HG02798 (cell line): ENCODE data around the gene LLGL1.

Source experiments
- ATAC-seq: cut with Tn5 transposase; IDR thresholded peaks from one replicate; pipeline ENCODE4 v1.9.1; 2021; ENCODE audit warnings: mild to moderate bottlenecking; ENCODE audit not compliant: unreplicated experiment, poor library complexity

The LLGL1 gene

DNA sequence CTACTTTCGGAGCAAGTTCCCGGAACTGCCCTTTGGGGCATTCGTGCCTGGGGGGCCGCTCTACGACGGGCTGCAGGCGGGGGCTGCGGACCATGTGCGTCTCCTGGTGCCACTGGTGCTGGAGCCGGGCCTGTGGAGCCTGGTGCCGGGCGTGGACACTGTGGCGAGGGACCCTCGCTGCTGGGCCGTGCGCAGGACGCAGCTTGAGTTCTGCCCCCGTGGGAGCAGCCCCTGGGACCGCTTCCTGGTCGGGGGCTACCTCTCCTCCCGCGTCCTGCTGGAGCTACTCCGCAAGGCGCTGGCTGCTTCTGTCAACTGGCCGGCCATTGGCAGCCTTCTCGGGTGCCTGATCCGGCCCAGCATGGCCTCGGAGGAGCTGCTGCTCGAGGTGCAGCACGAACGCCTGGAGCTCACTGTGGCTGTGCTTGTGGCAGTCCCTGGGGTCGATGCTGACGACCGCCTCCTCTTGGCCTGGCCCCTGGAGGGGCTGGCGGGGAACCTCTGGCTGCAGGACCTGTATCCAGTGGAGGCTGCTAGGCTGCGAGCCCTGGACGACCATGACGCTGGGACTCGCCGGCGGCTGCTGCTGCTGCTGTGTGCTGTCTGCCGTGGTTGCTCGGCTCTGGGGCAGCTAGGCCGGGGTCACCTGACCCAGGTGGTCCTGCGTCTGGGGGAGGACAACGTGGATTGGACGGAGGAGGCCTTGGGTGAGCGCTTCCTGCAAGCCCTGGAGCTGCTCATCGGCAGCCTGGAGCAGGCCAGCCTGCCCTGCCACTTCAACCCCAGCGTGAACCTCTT is 38.6 kb downstream of the LLGL1 start:
- no peak for ATAC-seq

DNA sequence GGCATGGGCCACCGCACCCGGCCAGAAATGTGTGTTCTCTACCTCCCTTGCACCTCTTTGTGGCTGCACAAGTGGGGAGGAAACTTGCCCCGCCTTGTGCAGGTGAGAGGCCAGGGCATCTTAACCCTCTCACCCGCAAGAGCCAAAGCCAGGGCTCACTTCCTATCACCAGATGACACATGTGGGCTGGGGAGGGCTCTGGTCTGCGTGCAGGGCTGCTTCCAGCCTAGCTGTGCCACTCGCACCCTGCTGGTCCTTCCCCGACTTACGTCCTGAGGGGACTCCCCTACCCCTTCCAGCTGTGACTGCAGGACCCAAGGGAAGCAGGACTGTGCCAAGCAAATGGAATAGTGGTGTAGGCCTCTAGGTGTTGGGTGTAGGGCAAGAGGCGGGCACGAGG is 41.9 kb downstream of the LLGL1 start:
- ATAC-seq = no peak

DNA sequence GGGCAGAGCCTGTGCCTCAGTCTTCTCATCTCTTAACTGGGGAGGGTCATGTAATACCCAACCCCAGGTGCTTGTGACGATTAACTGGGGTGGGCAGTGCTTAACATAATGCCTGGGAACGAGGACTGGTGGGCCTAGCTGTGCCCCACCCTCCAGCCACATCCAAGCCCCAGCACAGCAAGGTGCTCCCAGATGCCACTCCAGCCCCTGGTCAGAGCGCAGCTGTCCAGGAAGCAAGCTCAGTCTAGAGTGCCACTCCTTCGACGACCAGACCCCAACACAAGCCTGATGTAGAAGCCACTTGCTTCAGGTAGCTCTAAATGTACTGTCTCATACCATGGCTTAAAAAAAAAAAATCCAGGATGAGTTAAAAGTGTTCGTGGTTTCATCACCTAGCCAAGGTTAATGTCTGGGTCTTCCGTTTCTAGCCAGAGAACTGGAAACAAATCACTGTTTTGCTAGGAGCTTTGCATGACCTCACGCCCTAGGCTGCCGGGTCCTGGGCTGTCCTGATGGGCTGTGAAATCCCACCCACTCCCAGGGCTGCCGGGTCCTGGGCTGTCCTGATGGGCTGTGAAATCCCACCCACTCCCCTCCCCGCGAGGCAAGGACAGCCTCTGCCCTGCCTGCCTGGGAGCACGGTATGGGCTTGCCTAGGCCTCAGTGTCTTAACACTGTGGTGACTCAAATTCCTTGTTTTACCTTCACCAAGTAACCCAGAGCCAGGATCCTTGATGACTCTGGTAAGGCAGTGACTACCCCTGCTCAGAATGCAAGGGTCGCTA is 42.7 kb downstream of the LLGL1 start:
- no peak for ATAC-seq

DNA sequence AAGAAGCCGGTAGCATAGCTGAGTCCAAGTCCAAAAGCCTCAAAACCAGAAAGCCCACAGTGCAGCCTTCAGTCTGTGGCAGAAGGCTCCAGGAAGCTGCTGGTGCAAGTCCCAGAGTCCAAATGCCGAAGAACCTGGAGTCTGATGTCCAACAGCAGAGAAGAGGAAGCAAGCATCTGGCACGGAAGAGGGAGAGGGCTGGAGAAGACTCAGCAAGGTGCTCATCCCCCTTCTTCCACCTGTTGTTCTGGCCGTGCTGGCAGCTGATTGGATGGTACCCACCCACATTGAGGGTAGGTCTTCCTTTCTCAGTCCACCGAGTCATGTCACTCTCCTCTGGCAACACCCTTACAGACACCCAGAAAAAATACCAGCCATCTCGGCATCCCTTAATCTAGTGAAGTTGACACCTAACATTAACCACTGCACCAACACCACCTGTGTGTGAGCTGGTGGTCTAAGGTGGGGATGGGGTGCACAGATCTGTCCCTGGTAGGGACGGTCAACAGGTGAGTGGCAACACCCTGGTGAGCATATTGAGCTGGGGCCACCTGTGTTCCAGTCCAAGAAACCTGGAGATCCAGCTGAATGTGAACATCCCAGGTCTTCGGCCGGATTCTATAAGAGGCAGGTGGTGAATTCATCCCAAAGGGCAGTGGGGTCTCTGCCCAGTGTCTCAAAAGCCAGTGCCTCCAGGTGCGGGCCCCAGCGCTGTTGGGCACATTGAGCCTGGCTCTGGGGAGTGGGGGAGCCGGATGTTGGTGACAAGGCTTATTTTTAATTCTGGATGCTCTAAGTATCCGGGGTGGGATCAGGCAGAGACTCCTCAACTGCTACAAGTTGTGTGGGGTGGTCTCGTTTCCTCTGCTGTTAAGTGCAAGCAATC is 44.9 kb downstream of the LLGL1 start:
- no peak for ATAC-seq

DNA sequence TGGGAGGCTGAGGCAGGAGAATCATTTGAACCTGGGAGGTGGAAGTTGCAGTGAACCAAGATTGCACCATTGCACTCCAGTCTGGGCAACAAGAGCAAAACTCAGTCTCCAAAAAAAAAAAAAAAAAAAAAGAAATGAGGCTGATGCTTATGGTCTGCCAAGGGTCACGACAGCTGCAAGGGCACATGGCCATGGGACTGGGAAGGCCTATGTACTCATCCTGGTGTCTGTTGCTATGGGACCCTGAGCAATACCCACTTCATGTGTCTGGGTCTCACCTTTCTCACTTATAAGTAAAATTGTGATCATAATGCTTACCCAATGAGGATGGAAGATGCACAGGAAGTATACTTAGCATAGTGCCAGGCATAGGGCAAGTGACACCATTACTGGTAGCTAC is 51.6 kb downstream of the LLGL1 start:
- no peak for ATAC-seq

DNA sequence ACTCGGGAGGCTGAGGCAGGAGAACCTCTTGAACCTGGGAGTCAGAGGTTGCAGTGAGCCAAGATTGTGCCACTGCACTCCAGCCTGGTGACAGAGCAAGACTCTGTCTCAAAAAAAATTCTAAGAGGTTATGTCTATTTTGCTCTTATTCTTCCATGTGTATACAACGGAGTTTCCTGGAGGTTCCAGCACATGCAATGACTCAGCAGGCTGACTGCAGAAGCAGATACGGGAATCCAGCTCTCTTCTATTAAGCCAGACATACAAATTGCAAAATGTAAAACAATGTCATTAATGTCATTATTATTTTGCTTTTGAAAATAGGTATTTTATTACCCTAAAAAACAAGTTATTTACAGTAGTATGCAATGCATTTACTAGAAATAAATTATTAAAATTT is 53.4 kb downstream of the LLGL1 start:
- no peak for ATAC-seq

DNA sequence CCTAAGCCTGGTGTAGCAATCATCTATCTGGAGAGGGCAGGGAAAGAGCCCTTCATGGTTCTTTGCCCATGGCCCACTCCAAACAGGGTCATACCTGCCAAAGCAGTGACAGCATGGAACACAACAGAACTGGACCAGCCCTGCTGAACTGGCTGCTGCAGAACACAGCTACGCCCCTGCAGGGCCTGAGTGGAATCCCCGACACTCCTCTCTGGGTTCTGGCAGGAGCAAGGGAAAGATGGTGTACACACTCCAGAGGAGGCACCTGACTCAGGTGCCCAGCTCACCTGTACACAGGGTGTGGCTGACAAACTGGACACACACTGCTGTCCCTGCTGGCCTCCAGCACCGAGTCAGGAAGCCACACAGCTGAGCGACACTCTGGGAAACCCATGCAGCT is 54.8 kb downstream of the LLGL1 start:
- no peak for ATAC-seq

DNA sequence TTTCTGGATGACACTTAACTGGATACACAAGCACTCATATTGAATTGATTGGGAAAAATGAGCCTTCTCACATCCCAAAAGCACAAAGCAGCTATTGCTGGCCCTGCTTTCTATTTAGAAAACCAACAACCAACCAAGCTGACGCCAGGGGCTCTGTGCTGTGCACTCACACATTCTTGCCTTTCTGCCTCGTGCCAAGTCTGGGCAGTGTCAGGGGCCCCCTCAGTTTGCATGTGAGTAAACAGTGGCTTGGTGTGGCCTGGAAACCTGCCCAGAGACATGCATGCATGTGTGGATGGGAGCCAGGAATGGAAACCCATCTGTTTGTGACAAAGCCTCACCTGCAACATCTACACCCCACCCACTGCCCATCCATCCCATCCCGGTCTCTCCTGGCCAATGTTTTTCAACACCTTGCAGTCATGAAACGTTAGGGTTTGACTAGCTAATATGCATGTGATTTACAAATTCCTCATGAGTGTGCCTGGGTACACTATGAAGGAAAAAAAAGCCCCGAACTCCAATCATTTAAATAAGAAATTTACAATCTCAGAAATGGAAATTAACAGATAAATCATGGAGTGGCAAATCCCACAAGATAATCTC is 55.4 kb downstream of the LLGL1 start:
- no peak for ATAC-seq

DNA sequence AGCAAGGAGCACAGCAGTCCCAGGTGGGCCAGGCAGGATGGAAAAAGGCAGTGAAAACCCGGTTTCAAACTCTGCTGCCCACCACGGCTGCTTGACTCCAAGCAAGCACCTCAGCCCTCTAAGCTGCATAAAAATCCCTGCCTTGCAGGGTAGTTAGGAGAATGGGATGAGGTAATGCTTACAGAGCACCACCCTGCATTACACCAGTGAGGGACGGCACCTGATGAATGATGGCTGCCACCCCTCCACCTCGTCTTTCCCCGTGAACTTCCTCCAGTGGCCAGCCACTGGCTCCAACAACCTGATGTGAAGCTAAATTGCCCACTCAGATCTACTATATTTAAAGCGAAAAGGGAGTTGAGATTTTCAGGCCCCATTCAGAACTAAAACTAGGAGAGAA is 56.4 kb downstream of the LLGL1 start:
- no peak for ATAC-seq

DNA sequence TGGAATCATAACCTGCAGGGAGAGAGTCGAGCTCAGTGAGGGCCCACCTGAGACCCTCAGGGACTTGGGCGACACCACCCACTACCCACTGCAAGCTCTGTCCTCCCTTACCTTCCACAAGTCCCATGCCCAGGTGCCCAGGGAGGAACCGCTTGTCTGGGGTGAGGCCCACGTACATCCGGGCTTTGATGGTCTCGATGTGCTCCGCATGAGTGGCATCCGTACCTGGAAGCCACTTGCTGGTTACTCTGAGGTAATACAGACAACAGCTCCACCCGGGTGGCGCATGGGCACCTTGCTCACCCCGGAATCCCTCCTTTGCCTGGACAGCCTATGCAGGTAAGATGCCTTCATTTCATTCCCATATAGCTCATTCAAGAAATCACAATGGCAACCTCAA is 59.9 kb downstream of the LLGL1 start:
- ATAC-seq = no peak

DNA sequence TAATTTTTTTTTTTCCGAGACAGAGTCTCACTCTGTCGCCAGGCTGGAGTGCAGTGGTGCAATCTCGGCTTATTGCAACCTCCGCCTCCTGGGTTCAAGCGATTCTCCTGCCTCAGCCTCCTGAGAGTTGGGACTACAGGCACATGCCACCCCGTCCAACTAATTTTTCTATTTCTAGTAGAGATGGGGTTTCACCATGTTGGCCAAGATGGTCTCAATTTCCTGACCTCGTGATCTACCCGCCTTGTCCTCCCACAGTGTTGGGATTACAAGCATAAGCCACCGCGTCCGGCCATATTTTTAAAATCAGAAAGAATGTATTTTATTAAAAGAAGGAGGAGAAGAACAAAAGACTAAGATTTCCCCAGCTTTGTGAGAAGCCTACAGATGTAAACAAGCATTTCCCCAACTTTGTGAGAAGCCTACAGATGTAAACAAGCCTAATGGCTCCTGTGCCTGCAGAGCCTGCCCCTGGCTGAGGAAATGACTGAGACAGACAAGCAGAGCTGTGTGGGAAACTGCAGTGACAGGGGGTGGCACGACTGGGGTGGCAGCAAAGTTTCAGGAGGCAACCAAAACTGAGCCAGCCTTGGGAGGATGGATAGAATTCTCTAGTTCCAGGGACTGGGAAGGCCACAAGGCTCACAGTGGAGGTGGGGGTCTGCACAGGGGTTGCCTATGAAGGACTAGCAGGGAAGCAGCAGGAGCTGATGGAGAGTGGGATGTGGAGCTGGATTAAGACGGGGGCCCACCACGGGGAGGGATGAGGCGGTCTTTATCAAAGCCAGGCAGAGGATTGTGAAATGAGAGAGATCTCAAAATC is 66.5 kb downstream of the LLGL1 start:
- no peak for ATAC-seq
